C1 segment of cervical spinal cord (tissue), 14 donors: ENCODE measurements around the gene ANAPC5.
"Not testable (repeated sequence)": the region's sequence is repeated elsewhere in the genome, so short reads cannot be mapped to it uniquely, and the experiment has no call there.

Experiments
- DNase-seq, 14 donors: peaks; one replicate each; lab custom pipeline; 2025; lab: John Stamatoyannopoulos, UW

Gene ANAPC5

GRCh38 chr12:121351820-121352681 lies at the start of gene ANAPC5:
Gene ANAPC5, minus strand, starts transcription at chr12:121352411. Its CDS starts 71 bp downstream, at chr12:121352340.
- peak; percentile 55 to 98 (median 94) for DNase-seq

- peak in 8 of 14 donors; percentile 15 to 65 (median 40) for DNase-seq
Measured at GRCh38 chr12:121400332-121401139, 48.3 kb upstream of the ANAPC5 start.

- peak; percentile 79 to 97 (median 94) for DNase-seq
Measured at GRCh38 chr12:121399391-121400331, 47.5 kb upstream of the ANAPC5 start, which contains the start of gene RNF34. Gene RNF34, plus strand, starts transcription at chr12:121400118. Its CDS starts 95 bp downstream, at chr12:121400213.

- no peak for DNase-seq
Measured at GRCh38 chr12:121398355-121398754, 46.1 kb upstream of the ANAPC5 start.

- no peak for DNase-seq
Measured at GRCh38 chr12:121397521-121397920, 45.3 kb upstream of the ANAPC5 start.

- DNase-seq, result no peak
Measured at GRCh38 chr12:121392325-121392716, 40.1 kb upstream of the ANAPC5 start.

- DNase-seq, result no peak
Measured at GRCh38 chr12:121391619-121392324, 39.6 kb upstream of the ANAPC5 start.

GRCh38 chr12:121390856-121391255 lies 38.6 kb upstream of the ANAPC5 start:
- no peak for DNase-seq

- no peak for DNase-seq
Measured at GRCh38 chr12:121388421-121388981, 36.3 kb upstream of the ANAPC5 start.

- DNase-seq, result not testable (repeated sequence)
Measured at GRCh38 chr12:121384891-121385290, 32.7 kb upstream of the ANAPC5 start.

GRCh38 chr12:121383601-121384021 lies 31.4 kb upstream of the ANAPC5 start:
- DNase-seq, result no peak

GRCh38 chr12:121379945-121380344 lies 27.7 kb upstream of the ANAPC5 start:
- DNase-seq, result no peak

- DNase-seq, result no peak
Measured at GRCh38 chr12:121378736-121379135, 26.5 kb upstream of the ANAPC5 start.

GRCh38 chr12:121376754-121377697 lies 24.8 kb upstream of the ANAPC5 start:
- no peak for DNase-seq

GRCh38 chr12:121374945-121375584 lies 22.9 kb upstream of the ANAPC5 start:
- not testable (repeated sequence) for DNase-seq

GRCh38 chr12:121374336-121374735 lies 22.1 kb upstream of the ANAPC5 start:
- not testable (repeated sequence) for DNase-seq

- no peak for DNase-seq
Measured at GRCh38 chr12:121373755-121374154, 21.5 kb upstream of the ANAPC5 start.

GRCh38 chr12:121371404-121371803 lies 19.2 kb upstream of the ANAPC5 start:
- no peak for DNase-seq

- no peak for DNase-seq
Measured at GRCh38 chr12:121366063-121366459, 13.8 kb upstream of the ANAPC5 start.
